Thymus (tissue), 11 donors: ENCODE results near the gene F10. TPM values are rescaled to one million over a fixed set of nuclear protein-coding genes. Genes with fewer than 3 reads are reported as not detected.

ENCODE experiments used
- DNase-seq, 9 donors: peaks; one replicate each; pipeline ENCODE4 v3.0.0-alpha.2; 2013; ENCODE audit warnings: low spot score in 9 of 9, low read depth in 6 of 9, missing footprints in 1 of 9
- H3K27ac ChIP-seq, 2 donors: one replicate each; pipeline ENCODE4 v1.5.1; 2013; ENCODE audit warnings: control low read depth in 1 of 2, low read depth in 1 of 2, low read length in 1 of 2, mild to moderate bottlenecking in 1 of 2, moderate library complexity in 1 of 2
- H3K27me3 ChIP-seq, 2 donors: one replicate each; pipeline ENCODE4 v1.5.1; 2013; ENCODE audit warnings: low read length in 1 of 2; ENCODE audit not compliant: control insufficient read depth in 2 of 2, insufficient read depth in 1 of 2
- H3K36me3 ChIP-seq, 2 donors: one replicate each; pipeline ENCODE4 v1.5.1; 2013; ENCODE audit warnings: low read length in 1 of 2, mild to moderate bottlenecking in 1 of 2, moderate library complexity in 1 of 2; ENCODE audit not compliant: control insufficient read depth in 2 of 2, insufficient read depth in 2 of 2
- H3K4me1 ChIP-seq, 2 donors: one replicate each; pipeline ENCODE4 v1.5.1; 2013; ENCODE audit warnings: low read length in 2 of 2; ENCODE audit not compliant: control insufficient read depth in 2 of 2, insufficient read depth in 2 of 2
- H3K4me3 ChIP-seq, 2 donors: one replicate each; pipeline ENCODE4 v1.5.1; 2013; ENCODE audit warnings: low read length in 2 of 2, control low read depth in 1 of 2, mild to moderate bottlenecking in 1 of 2
- H3K9me3 ChIP-seq, 2 donors: one replicate each; pipeline ENCODE4 v1.5.1; 2013; ENCODE audit warnings: low read length in 1 of 2, mild to moderate bottlenecking in 1 of 2; ENCODE audit not compliant: control insufficient read depth in 2 of 2, insufficient read depth in 1 of 2
- WGBS: extraction: QIAGEN DNeasy Blood & Tissue Kit; methylation state at CpG from one replicate; pipeline ENCODE4 v1.1.7; 2013; 5-methylcytosine and 5-hydroxymethylcytosine counted together
- polyA plus RNA-seq: library from polyadenylated mRNA; stranded (reverse); fragments of 200-250 nt; gene quantifications from one replicate; pipeline ENCODE4 v1.2.3, GENCODE V29; 2013
- total RNA-seq: library from RNA; stranded (reverse); fragments of 120-200 nt; gene quantifications from one replicate; pipeline ENCODE4 v1.2.4, GENCODE V29; 2013
- donor health status: healthy.

Gene F10
- total and polyA plus RNA-seq, 2 donors = 1.4 to 2.7 TPM

- Histone ChIP-seq H3K9me3 (peaks cover 0 to 2% of the 10 kb centered on the region in 2 donors), H3K27me3 (peaks cover 3 to 24% of the 10 kb centered on the region in 2 donors), H3K36me3 (no peaks in the 10 kb centered on the region), H3K27ac (no peak overlapping the region), H3K4me3 (no peak overlapping the region), H3K4me1 (no peaks in the 10 kb centered on the region)
- WGBS = 91% methylated on average over 8 of the region's 8 CpGs
- DNase-seq = no peak
Measured at GRCh38 chr13:113147206-113147605, 24.6 kb downstream of the F10 start.

DNA sequence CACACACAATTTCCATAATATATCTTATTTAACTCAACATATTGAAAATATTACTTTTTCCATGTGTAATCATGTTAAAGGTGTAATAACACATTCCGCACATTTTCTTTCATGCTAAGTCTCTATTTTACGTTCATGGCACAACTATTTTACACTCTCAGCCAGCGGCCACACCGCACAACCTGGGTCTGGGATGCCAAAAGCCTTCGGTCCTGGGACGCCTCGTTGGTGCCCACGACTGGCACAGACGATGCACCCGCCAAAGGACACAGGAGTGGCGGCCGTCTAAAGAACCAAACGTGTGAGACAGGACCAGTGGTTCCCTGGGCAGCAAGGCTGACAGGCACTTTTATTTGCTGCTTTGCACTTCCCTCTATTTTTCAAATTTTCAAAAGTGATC is 25.8 kb downstream of the F10 start:
- peaks cover 0 to 2% of the 10 kb centered on the region in 2 donors for H3K9me3 ChIP-seq
- 97% methylated on average over 13 of the region's 13 CpGs for WGBS
- peaks cover 0 to 8% of the 10 kb centered on the region in 2 donors for H3K4me1 ChIP-seq
- peaks cover 11 to 36% of the 10 kb centered on the region in 2 donors for H3K27me3 ChIP-seq
- no peaks in the 10 kb centered on the region for H3K36me3 ChIP-seq
- no peak overlapping the region for H3K4me3 ChIP-seq
- no peak overlapping the region for H3K27ac ChIP-seq
- DNase-seq = no peak

GRCh38 chr13:113148940-113149503 is 26.4 kb downstream of the F10 start:
- Histone ChIP-seq H3K36me3 (no peaks in the 10 kb centered on the region), H3K4me3 (no peak overlapping the region), H3K9me3 (peaks cover 0 to 2% of the 10 kb centered on the region in 2 donors), H3K27ac (no peak overlapping the region), H3K4me1 (peaks cover 0 to 10% of the 10 kb centered on the region in 2 donors), H3K27me3 (peaks cover 12 to 40% of the 10 kb centered on the region in 2 donors)
- 96% methylated on average over 38 of the region's 38 CpGs for WGBS
- no peak for DNase-seq

DNA sequence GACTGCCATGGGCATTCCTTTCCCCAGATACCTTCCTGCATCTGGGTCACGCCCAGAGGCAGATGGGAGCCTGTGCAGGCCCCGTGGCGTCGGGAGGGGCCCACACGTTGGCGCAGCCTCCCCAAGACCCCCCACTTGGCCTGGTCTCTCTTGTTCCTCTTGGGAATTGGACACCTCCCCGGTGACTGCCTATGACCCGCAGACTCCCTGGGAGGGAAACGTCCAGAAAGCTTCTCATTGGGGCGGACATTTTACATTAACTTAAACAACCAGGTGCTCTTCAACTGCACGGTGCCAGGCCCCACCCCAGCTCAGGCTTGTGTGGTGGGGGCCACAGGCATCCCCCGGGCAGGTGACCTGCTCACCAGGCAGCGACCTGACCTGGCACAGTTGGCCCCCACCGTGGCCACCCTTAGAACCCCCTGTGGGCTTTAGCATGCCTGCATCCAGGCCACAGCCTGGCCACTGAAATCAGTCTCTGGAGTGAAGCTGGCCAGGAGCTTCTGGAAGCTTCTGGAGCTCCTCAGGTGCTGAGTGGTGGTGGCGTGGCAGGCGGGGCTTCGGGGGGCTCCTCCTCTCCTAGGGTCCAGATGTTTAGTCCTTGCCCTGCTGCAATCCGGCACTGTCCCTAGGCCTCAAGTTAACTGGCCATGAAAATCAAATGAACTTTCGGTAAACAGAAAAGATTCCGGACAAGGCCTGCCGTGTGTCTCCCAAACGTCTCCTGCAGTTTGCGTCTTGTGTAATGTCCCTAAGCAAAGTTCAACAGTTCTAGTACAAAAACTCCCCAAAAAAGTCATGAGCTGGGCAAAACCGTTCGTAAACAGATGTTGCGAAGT is 27.3 kb downstream of the F10 start:
- Histone ChIP-seq H3K36me3 (no peaks in the 10 kb centered on the region), H3K27ac (no peak overlapping the region), H3K9me3 (peaks cover 0 to 2% of the 10 kb centered on the region in 2 donors), H3K4me3 (no peak overlapping the region), H3K27me3 (peaks cover 12 to 45% of the 10 kb centered on the region in 2 donors), H3K4me1 (peaks cover 3 to 14% of the 10 kb centered on the region in 2 donors)
- DNase-seq = no peak
- 96% methylated on average over 26 of the region's 26 CpGs for WGBS

DNA sequence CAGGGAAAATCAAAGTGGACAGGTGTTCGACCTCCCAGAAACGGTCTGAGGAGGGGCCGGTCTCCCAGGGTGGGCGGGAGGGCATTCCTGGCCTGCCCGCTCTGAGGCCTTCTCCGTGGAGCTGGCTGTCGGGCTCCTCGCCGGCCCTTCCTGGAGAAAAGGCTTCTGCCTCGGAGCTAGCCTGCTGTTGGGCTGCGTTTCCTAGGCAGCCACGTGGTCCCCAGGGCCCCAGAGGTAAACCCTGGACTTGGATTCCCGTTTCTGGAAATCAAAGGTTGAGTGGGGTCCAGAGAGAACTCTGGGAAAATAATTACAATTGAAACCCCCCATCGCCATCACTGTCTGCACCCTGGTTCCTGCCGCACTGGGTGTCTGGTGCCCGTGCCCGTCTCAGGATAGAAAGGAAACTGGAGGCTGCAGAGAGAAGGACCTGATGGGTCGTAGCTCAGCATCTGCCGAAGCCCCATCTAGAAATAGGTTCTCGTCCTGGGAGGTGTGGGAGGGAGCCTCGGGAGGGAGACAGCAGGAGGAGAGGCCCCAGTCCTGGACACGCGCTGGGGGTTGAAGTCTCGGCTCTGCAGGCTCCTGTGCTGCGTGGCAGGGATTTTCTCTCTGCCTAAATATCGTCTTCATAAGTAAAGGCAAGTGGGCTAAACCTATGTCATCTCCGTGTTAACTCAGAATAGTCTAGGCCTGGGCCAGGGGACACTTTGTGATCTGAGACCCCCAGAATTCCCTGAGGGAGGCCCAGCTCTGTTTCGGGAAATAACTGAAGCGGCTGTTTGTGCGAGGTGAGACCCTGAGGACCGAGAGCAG is 28.2 kb downstream of the F10 start:
- Histone ChIP-seq H3K27me3 (peaks cover 12 to 48% of the 10 kb centered on the region in 2 donors), H3K9me3 (peaks cover 0 to 2% of the 10 kb centered on the region in 2 donors), H3K27ac (no peak overlapping the region), H3K4me1 (peaks cover 3 to 14% of the 10 kb centered on the region in 2 donors), H3K4me3 (no peak overlapping the region), H3K36me3 (no peaks in the 10 kb centered on the region)
- DNase-seq = no peak
- 96% methylated on average over 31 of the region's 31 CpGs for WGBS

- H3K27ac ChIP-seq = no peak overlapping the region
- WGBS = 57% methylated on average over 28 of the region's 28 CpGs
- peaks cover 0 to 2% of the 10 kb centered on the region in 2 donors for H3K9me3 ChIP-seq
- no peak overlapping the region for H3K4me3 ChIP-seq
- peaks cover 3 to 14% of the 10 kb centered on the region in 2 donors for H3K4me1 ChIP-seq
- DNase-seq = peak in 1 of 9 donors; percentile 24
- peaks cover 12 to 47% of the 10 kb centered on the region in 2 donors for H3K27me3 ChIP-seq
- H3K36me3 ChIP-seq = no peaks in the 10 kb centered on the region
Measured at GRCh38 chr13:113151745-113152690, 29.4 kb downstream of the F10 start.

DNA sequence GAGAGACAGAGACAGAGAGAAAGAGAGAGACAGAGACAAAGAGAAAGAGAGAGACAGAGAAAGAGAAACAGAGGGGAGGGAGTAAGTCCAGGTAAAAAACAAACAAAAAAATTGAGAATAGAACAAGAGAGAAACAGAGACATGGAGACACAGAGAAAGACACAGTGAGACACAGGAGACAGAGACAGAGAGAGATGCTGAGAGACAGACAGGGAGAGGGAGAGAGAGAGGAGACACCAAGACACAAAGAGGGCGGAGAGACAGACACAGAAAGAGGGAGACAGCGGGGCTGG is 30.0 kb downstream of the F10 start:
- WGBS = 40% methylated on average over 2 of the region's 2 CpGs
- Histone ChIP-seq H3K4me1 (peaks cover 3 to 14% of the 10 kb centered on the region in 2 donors), H3K27me3 (peaks cover 12 to 47% of the 10 kb centered on the region in 2 donors), H3K9me3 (peaks cover 0 to 2% of the 10 kb centered on the region in 2 donors), H3K27ac (no peak overlapping the region), H3K4me3 (peak overlapping the region in 1 of 2 donors; percentile 22), H3K36me3 (no peaks in the 10 kb centered on the region)
- no peak for DNase-seq

GRCh38 chr13:113152984-113153809 is 30.6 kb downstream of the F10 start:
- H3K27ac ChIP-seq = peak overlapping the region in 1 of 2 donors; percentile 31
- H3K4me1 ChIP-seq = peaks cover 3 to 14% of the 10 kb centered on the region in 2 donors
- DNase-seq = peak in 1 of 9 donors; percentile 18
- no peaks in the 10 kb centered on the region for H3K36me3 ChIP-seq
- H3K27me3 ChIP-seq = peaks cover 12 to 47% of the 10 kb centered on the region in 2 donors
- H3K4me3 ChIP-seq = peak overlapping the region; percentile 36 to 42
- whole genome bisulfite sequencing = 8% methylated on average over 60 of the region's 60 CpGs
- peaks cover 0 to 2% of the 10 kb centered on the region in 2 donors for H3K9me3 ChIP-seq
